Calu3 (cell line): ENCODE results near the gene SSBP2. TPM values are rescaled to one million over a fixed set of nuclear protein-coding genes. Genes with fewer than 3 reads are reported as not detected.

Experiments used
- BruUV-seq: library from RNA; stranded (reverse); fragments of 400-500 nt; replicated peaks from 2 replicates; lab custom pipeline; 2021; lab: Mats Ljungman, UMichigan
- CTCF ChIA-PET: fragments of 300-600 bp; sonication (Branson Sonifier 250); formaldehyde crosslinking; loops from one replicate; lab custom pipeline; 2022; ENCODE audit warnings: antibody characterized with exemption; lab: Charles Lee
- DNase-seq: peaks from one replicate; pipeline ENCODE4 v3.0.0; 2022
- H3K27ac Mint-ChIP-seq: one replicate; pipeline ENCODE4 v1.8.0; 2022; ENCODE audit warnings: mixed read lengths; ENCODE audit not compliant: unreplicated experiment
- H3K27me3 Mint-ChIP-seq: one replicate; pipeline ENCODE4 v1.8.0; 2022; ENCODE audit warnings: mixed read lengths; ENCODE audit not compliant: unreplicated experiment
- H3K36me3 Mint-ChIP-seq: one replicate; pipeline ENCODE4 v1.8.0; 2022; ENCODE audit warnings: mild to moderate bottlenecking, moderate library complexity, mixed read lengths; ENCODE audit not compliant: insufficient read depth, unreplicated experiment
- H3K4me1 Mint-ChIP-seq: one replicate; pipeline ENCODE4 v1.8.0; 2022; ENCODE audit warnings: mild to moderate bottlenecking, low read depth, mixed read lengths; ENCODE audit not compliant: unreplicated experiment
- H3K4me3 Mint-ChIP-seq: one replicate; pipeline ENCODE4 v1.8.0; 2022; ENCODE audit warnings: mild to moderate bottlenecking, low read depth, moderate library complexity, mixed read lengths; ENCODE audit not compliant: unreplicated experiment
- H3K9me3 Mint-ChIP-seq: one replicate; pipeline ENCODE4 v1.8.0; 2022; ENCODE audit warnings: low read depth, mixed read lengths; ENCODE audit not compliant: unreplicated experiment
- intact Hi-C: fragments of 100-400 bp; cut with micrococcal nuclease; formaldehyde crosslinking; loops from one replicate; pipeline ENCODE4 v1.10.0; 2022; ENCODE audit not compliant: unreplicated experiment
- total RNA-seq: library from RNA; stranded (reverse); gene quantifications from 2 replicates; pipeline ENCODE4 v1.2.3, GENCODE V29; 2022
- TF ChIP-seq, protein P1 (sequence below): fragments of 200-600 bp; IDR thresholded peaks from one replicate; pipeline ENCODE4 v1.8.0; 2022; ENCODE audit warnings: antibody characterized with exemption; ENCODE audit not compliant: unreplicated experiment

SSBP2 gene
- total RNA-seq, 1 experiment from 2014 or later, result 18.9 TPM

DNA sequence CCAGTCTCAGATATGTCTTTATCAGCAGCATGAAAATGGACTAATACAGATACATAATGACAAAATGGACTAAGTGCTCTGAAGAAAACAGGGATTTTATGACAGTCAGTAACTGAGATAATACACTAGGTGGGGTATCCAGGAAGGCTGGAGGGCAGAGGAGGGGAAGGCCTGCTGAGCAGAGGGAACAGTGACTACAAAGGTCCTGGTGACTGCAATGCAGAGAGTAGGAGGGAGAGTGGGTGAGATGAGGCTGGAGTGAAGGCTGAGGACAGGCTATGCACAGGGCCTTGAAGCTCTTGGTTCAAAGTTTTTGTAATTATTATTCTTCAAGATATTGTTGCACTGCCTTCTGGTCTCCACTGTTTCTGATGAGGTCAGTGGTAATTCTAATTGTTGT, 361.9 kb downstream of the SSBP2 start:
- no peaks in the 10 kb centered on the region for H3K4me1 Mint-ChIP-seq
- no TSS peak for BruUV-seq
- TF ChIP-seq, protein P1, sequence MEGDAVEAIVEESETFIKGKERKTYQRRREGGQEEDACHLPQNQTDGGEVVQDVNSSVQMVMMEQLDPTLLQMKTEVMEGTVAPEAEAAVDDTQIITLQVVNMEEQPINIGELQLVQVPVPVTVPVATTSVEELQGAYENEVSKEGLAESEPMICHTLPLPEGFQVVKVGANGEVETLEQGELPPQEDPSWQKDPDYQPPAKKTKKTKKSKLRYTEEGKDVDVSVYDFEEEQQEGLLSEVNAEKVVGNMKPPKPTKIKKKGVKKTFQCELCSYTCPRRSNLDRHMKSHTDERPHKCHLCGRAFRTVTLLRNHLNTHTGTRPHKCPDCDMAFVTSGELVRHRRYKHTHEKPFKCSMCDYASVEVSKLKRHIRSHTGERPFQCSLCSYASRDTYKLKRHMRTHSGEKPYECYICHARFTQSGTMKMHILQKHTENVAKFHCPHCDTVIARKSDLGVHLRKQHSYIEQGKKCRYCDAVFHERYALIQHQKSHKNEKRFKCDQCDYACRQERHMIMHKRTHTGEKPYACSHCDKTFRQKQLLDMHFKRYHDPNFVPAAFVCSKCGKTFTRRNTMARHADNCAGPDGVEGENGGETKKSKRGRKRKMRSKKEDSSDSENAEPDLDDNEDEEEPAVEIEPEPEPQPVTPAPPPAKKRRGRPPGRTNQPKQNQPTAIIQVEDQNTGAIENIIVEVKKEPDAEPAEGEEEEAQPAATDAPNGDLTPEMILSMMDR, result no peak
- CTCF ChIA-PET, result no interaction called here
- no peak overlapping the region for H3K4me3 Mint-ChIP-seq
- intact Hi-C loops, result no loop called here
- no peak overlapping the region for H3K27ac Mint-ChIP-seq
- DNase-seq, result no peak
- no peaks in the 10 kb centered on the region for H3K27me3 Mint-ChIP-seq
- peaks cover 8% of the 10 kb centered on the region for H3K36me3 Mint-ChIP-seq
- H3K9me3 Mint-ChIP-seq, result no peaks in the 10 kb centered on the region

DNA sequence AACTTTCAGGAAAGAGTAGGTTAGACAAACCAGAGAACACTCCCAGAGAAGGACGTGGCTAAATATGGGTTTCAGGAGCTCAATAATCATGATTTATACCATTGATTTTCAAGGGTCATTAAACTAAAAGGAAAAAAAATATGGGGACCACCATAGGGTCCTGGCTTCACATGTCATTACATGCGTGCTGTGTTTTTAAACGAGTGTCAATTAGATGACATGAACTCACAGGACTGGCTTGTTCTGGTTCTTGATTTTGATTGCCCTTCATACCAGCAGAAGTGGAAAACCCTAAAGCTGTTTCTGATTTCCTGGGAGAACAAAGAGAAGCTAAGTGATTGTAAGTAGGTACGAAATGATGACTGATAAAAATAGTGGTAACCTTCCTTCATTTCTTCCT, 362.7 kb downstream of the SSBP2 start:
- TF ChIP-seq, protein P1, result no peak
- Mint-ChIP-seq H3K4me1 (no peaks in the 10 kb centered on the region), H3K27me3 (no peaks in the 10 kb centered on the region), H3K27ac (no peak overlapping the region), H3K9me3 (no peaks in the 10 kb centered on the region), H3K36me3 (no peaks in the 10 kb centered on the region), H3K4me3 (no peak overlapping the region)
- intact Hi-C loops, result no loop called here
- no TSS peak for BruUV-seq
- DNase-seq, result no peak
- CTCF ChIA-PET, result no interaction called here

DNA sequence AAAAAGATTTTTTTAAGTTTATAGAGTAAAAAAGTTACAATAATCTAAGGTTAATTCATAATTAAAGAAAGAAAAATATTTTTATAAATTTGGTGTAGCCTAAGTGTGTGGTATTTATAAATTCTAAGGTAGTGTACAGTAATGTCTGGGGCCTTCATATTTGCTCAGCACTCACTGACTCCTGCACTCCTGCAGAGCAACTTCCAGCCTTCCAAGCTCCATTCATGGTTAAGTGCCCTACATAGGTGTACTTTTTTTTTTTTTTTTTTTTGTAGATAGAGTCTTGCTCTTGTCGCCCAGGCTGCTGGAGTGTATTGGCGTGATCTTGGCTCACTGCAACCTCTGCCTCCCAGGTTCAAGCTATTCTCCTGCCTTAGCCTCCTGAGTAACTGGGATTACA, 367.0 kb downstream of the SSBP2 start:
- H3K4me1 Mint-ChIP-seq, result no peaks in the 10 kb centered on the region
- H3K4me3 Mint-ChIP-seq, result no peak overlapping the region
- H3K9me3 Mint-ChIP-seq, result no peaks in the 10 kb centered on the region
- H3K27ac Mint-ChIP-seq, result no peak overlapping the region
- intact Hi-C loops, result no loop called here
- no TSS peak for BruUV-seq
- TF ChIP-seq, protein P1, result no peak
- H3K36me3 Mint-ChIP-seq, result no peaks in the 10 kb centered on the region
- no peak for DNase-seq
- CTCF ChIA-PET, result interaction anchor here (0.6 kb wide), 2 partner anchors 83 to 99 kb away, joined by 3 read pairs; partner anchors contain the start of gene ZCCHC9
- no peaks in the 10 kb centered on the region for H3K27me3 Mint-ChIP-seq

DNA sequence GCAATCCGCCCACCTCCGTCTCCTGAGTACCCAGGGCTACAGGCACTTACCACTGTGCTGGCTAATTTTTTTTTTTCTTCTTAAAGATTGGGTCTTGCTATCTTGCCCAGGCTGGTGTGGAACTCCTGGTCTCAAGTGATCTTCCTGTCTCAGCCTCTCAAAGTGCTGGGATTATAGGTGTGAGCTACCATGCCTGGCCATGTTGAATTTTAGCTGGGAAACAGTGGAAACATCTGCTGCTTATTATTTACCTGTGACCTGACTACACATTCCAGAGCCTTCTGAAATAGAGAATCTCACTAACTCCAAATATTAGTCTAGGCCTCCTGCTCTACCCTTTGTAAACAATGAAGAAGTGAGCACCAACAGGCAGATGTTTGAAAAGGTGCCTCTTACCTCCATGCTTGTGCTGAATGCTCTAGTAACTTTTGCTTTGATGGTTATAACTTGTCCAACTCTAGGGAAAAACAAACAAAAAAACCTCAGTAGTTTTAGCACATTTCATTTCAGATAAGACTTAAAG, 379.5 kb downstream of the SSBP2 start:
- no TSS peak for BruUV-seq
- Mint-ChIP-seq H3K27ac (no peak overlapping the region), H3K36me3 (no peaks in the 10 kb centered on the region), H3K4me1 (no peaks in the 10 kb centered on the region), H3K4me3 (no peak overlapping the region), H3K9me3 (no peaks in the 10 kb centered on the region), H3K27me3 (peaks cover 24% of the 10 kb centered on the region)
- CTCF ChIA-PET, result no interaction called here
- intact Hi-C loops, result no loop called here
- TF ChIP-seq, protein P1, result no peak
- DNase-seq, result no peak
